HG02588 (cell line): ENCODE results near the gene PRKCE.
"Not testable (repeated sequence)": the region's sequence is repeated elsewhere in the genome, so short reads cannot be mapped to it uniquely, and the experiment has no call there.

Source experiments
- ATAC-seq: cut with Tn5 transposase; IDR thresholded peaks from one replicate; pipeline ENCODE4 v1.9.1; 2021; ENCODE audit warnings: mild to moderate bottlenecking, moderate library complexity; ENCODE audit not compliant: unreplicated experiment

The PRKCE gene

GRCh38 chr2:45855374-45855773 lies 203.9 kb downstream of the PRKCE start:
- ATAC-seq, result no peak

- no peak for ATAC-seq
Observed at GRCh38 chr2:45856391-45857274, 205.2 kb downstream of the PRKCE start.

- no peak for ATAC-seq
Observed at GRCh38 chr2:45857275-45857609, 205.8 kb downstream of the PRKCE start.

DNA sequence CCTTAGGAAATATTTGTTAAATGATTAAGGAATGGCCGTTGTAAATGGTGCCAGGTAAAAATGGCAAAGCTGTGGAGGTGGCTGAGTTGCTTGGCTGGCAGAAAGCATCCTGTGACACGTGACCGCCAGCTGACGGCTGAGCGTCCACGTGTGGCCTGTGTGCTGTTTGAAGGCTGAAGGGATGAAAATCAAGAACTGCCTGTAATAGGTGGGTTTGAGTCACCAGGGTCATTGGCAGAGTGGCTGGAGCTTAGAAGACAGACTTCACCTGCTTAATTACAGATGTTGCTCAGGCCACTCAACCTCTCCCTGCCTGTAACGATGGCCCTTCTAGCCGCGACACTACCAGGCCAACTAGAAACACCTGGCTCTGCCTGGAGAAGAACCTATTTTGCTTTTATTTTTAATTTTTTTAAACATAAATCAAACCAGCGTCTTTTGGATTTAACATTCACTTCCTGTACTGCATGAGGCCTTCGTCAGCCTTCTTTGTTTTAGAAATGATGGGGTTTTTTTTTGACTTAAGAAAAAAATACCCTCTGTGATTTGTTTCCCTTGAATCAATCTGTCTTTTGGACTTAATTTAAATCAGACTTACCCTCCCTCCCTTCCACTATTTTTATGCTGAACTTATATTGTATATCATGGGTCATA lies 206.5 kb downstream of the PRKCE start:
- no peak for ATAC-seq

DNA sequence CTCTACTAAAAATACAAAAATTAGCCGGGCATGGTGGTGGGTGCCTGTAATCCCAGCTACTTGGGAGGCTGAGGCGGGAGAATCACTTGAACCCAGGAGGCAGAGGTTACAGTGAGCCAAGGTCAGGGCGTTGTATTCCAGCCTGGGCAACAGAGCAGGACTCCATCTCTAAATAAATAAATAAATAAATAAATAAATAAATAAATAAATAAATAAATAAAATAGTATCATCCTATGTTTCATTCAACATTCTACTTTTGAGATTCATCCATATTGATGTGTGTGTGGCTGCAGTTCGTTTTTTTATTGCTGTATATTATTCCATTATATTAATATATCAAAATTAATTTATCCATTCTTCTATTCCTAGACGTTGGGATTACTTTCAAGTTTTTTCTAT lies 207.4 kb downstream of the PRKCE start:
- ATAC-seq, result not testable (repeated sequence)

DNA sequence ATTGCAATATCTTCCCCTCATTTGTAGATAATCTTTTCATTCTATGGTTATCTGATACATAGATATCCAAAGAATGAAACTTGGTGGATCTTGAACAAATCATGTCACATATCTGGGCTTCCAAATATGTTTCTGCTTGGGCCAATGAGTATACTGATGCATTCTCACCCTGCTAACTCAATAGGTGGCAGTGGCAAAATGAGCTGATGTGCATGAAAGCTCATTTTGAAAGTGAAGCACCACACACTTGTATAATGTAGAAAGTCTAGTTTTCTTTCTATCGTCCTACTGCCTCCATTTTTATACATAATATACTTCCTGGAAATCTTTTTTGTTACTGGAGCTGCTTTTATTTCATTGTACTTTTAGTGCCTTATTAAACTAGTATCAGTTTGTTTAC lies 208.2 kb downstream of the PRKCE start:
- ATAC-seq, result no peak

DNA sequence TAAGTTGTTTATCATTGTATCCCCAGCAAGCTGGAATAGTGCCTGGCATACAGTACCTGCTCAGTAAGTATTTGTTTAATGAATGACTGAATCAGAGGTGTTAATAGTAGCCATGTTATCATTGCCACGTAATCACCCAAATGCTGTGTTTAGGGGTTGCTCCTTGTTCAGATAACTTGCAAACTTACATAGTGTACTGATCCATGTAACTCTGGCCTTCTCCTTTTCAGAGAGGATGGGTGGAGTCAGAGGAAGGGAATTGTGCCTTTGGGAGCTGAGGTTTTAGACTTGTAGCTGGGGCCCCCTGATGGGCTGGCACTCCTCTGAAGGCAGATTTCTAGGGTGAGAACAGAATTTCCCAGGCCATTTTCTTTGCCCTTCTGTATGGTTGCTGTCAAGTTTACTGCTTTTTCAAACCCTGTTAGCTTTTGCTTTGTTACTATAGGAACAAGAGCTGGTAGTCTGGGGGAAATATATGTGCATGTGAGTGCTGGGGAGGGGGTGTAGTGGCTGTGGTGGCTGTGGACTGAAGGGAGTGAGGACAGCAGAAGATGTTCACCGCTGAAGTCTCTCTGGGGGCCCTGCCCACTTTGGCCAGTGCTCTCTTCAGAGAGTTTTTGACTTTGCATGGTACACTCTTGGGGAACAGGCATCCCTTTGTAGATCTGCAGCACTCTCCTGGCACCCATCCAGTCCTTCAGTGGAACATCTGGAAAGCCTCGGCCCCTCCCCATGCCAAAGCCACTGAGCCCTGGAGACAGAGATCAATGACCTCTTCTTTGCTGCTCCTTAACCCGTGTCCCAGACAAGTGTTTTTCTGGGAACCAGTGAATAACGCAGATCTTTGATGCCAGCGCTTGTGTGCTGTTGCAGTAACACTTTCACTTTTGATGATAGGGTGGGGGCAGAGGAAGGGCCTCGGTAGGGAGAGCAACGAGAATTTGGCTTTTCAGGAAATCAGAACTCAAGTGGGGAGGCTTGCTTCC lies 209.0 kb downstream of the PRKCE start:
- no peak for ATAC-seq

GRCh38 chr2:45862843-45863242 lies 211.4 kb downstream of the PRKCE start:
- no peak for ATAC-seq

- ATAC-seq, result no peak
Observed at GRCh38 chr2:45864121-45864520, 212.6 kb downstream of the PRKCE start.

DNA sequence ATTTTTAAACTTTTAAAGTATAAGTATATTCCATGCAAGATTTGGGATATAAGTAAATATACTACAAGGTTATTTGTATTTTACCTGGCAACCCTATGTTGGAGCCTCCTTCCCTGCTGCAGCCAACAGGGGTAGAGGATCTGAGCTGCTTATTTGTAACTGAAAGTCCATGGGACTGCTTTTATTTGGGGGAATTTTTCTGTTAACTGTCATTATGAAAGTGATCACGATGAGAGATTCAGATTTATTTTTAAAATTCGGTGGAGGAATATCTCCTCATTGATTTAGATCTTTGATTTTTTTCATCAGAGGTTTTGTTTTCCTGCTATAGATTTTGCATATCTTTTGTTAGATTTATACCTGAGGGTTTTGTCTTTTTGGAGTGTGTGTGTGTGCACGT lies 215.9 kb downstream of the PRKCE start:
- ATAC-seq, result no peak

GRCh38 chr2:45867800-45868199 lies 216.3 kb downstream of the PRKCE start:
- no peak for ATAC-seq

- ATAC-seq, result no peak
Observed at GRCh38 chr2:45869165-45869501, 217.7 kb downstream of the PRKCE start.

- ATAC-seq, result no peak
Observed at GRCh38 chr2:45871025-45871424, 219.6 kb downstream of the PRKCE start.

GRCh38 chr2:45871541-45871940 lies 220.1 kb downstream of the PRKCE start:
- ATAC-seq, result no peak

GRCh38 chr2:45872211-45872610 lies 220.7 kb downstream of the PRKCE start:
- no peak for ATAC-seq

- no peak for ATAC-seq
Observed at GRCh38 chr2:45874344-45874743, 222.9 kb downstream of the PRKCE start.

- ATAC-seq, result no peak
Observed at GRCh38 chr2:45876611-45877010, 225.1 kb downstream of the PRKCE start.

DNA sequence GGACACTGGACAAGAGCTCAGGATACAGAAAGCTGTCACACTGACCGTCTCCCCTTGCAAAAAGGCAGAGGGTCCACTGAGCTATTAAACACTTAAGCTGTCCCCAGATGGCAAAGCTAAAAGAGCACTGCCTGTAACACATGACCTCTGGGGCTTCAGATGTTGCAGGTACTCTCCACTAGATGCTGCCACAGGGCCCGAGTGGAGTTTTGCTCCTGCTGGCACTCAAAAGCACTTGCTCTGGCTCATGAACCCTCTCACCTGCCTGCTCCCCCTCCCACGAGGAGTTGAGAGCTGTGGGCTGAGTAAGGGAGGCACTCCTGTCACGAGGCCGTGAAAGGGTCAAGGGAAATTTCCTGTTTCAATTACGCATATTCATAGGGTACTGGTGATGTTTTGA lies 227.9 kb downstream of the PRKCE start:
- no peak for ATAC-seq

- no peak for ATAC-seq
Observed at GRCh38 chr2:45879936-45880335, 228.5 kb downstream of the PRKCE start.

DNA sequence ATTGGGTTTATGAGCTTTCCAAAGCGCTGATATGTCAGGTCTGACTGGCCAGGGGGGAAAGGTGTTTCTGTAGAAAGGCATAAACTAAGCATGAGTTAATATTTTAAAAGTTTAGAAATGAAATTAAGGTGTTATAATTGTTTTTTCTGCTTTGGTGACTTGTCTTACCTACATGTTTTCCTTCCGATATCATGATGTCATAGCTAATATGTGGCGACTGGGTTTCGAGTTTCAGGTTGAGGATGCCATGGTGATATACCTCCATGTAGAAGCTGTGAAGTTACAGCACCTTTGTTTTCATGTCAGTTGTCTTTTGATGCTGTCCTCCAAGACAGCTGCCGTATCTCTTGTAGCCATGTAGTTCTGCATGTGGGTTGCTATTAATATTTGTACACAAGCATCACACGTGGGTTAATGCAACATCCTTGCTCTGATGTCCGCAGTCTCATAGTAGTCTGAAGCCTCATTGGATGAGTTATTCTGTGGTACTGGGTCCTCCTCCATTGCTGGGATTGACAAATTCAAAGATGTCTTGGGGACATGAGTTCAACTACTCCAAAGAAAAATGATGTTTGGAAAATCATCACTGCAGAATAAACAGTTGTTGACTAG lies 230.6 kb downstream of the PRKCE start:
- ATAC-seq, result no peak
